Measurements from ENCODE around the gene MAS1L.

Gene MAS1L

GRCh38 chr6:29479560-29479959 lies 8.2 kb downstream of the MAS1L start:
- H3K36me3 ChIP-seq (ENCODE audit: control insufficient read depth in 2 of 2, insufficient read depth in 1 of 2, low read length in 2 of 2): no peaks in the 10 kb centered on the region
- H3K4me3 ChIP-seq (ENCODE audit: low read depth, low read length): no peak overlapping the region
- TF ChIP-seq ZNF292 (tag by site-specific recombination; IDR thresholded peaks at IDR 0.05; ENCODE audit: borderline replicate concordance, low read depth): no peak
- TF ChIP-seq GFI1B (tag by site-specific recombination; IDR thresholded peaks at IDR 0.05): no peak
- no peak for TF ChIP-seq ZSCAN4 (tag by site-specific recombination; IDR thresholded peaks at IDR 0.05)
- TF ChIP-seq ZBTB7A (tag by site-specific recombination; IDR thresholded peaks at IDR 0.05; ENCODE audit: low read depth): no peak
- TF ChIP-seq ZNF121 (tag by site-specific recombination; IDR thresholded peaks at IDR 0.05): no peak
- TF ChIP-seq ZNF350 (tag by site-specific recombination; IDR thresholded peaks at IDR 0.05): no peak
- no peak for TF ChIP-seq YY1 (tag by site-specific recombination; IDR thresholded peaks at IDR 0.05)
- TF ChIP-seq PRDM1 (tag by site-specific recombination; IDR thresholded peaks at IDR 0.05): no peak
- no peak for TF ChIP-seq ZNF660 (tag by site-specific recombination; IDR thresholded peaks at IDR 0.05)
- TF ChIP-seq ZNF114 (tag by site-specific recombination; IDR thresholded peaks at IDR 0.05): no peak
- TF ChIP-seq ZNF692 (tag by site-specific recombination; IDR thresholded peaks at IDR 0.05): no peak
- TF ChIP-seq PRDM4 (tag by site-specific recombination; IDR thresholded peaks at IDR 0.05): no peak
- TF ChIP-seq GLI2 (tag by site-specific recombination; IDR thresholded peaks at IDR 0.05; ENCODE audit: borderline replicate concordance, low read depth): no peak
- no peak for TF ChIP-seq ZNF768 (tag by site-specific recombination; IDR thresholded peaks at IDR 0.05)
- TF ChIP-seq ZNF623 (tag by site-specific recombination; IDR thresholded peaks at IDR 0.05): no peak
- no peak for TF ChIP-seq WT1 (tag by site-specific recombination; IDR thresholded peaks at IDR 0.05)
- TF ChIP-seq ZNF514 (tag by site-specific recombination; IDR thresholded peaks at IDR 0.05): no peak
- no peak overlapping the region for H3K27ac ChIP-seq (ENCODE audit: extremely low read depth, low read depth, low read length)
- ChIA-PET CTCF (interaction anchor here (0.6 kb wide), 1 partner anchor 13 kb away, joined by 4 read pairs; no protein-coding TSS in a partner anchor), POLR2A (no interaction called here)
- no peaks in the 10 kb centered on the region for H3K9me3 ChIP-seq (ENCODE audit: control insufficient read depth, insufficient read depth, low read depth, low read length)
- no peaks in the 10 kb centered on the region for H3K4me1 ChIP-seq (ENCODE audit: control insufficient read depth, insufficient read depth, low read length)

DNA sequence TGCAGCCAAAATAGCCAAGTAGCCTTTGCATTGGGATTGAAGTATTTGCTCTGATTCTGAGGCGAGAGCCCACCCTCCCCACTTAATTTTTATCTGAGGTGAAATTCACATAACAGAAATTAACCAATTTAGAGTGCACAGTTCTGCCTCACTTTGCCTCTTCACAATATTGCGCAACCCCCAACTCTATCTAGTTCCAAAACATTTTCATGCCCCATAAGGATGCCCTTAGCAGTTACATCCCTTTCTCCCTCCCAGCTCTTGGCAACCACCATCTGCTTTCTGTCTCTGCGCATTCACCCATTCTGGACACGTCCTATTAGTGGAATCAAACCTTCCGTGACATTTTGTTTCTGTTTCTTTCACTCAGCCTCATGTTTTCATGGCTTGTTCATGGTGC lies 9.0 kb downstream of the MAS1L start:
- H3K27ac ChIP-seq (ENCODE audit: extremely low read depth, low read depth, low read length): no peak overlapping the region
- no peaks in the 10 kb centered on the region for H3K9me3 ChIP-seq (ENCODE audit: control insufficient read depth, insufficient read depth, low read depth, low read length)
- H3K36me3 ChIP-seq (ENCODE audit: control insufficient read depth in 2 of 2, insufficient read depth in 1 of 2, low read length in 2 of 2): no peaks in the 10 kb centered on the region
- TF ChIP-seq ZNF626 (tag by site-specific recombination; IDR thresholded peaks at IDR 0.05) (no peak), BCL6B (tag by site-specific recombination; IDR thresholded peaks at IDR 0.05) (no peak), ZNF292 (tag by site-specific recombination; IDR thresholded peaks at IDR 0.05; ENCODE audit: borderline replicate concordance, low read depth) (no peak), SALL2 (tag by site-specific recombination; IDR thresholded peaks at IDR 0.05; ENCODE audit: borderline replicate concordance) (no peak), ZSCAN30 (tag by site-specific recombination; IDR thresholded peaks at IDR 0.05) (no peak), HOXC10 (CRISPR knock-in tag; IDR thresholded peaks at IDR 0.05) (no peak), ZNF416 (tag by site-specific recombination; IDR thresholded peaks at IDR 0.05) (no peak), ZNF211 (tag by site-specific recombination; IDR thresholded peaks at IDR 0.05; ENCODE audit: low read depth) (no peak), ZNF529 (tag by site-specific recombination; IDR thresholded peaks at IDR 0.05; ENCODE audit: insufficient replicate concordance) (no peak), ZNF664 (tag by site-specific recombination; IDR thresholded peaks at IDR 0.05) (no peak), ZNF24 (tag by site-specific recombination; IDR thresholded peaks at IDR 0.05) (no peak)
- TF ChIP-seq, protein P1, sequence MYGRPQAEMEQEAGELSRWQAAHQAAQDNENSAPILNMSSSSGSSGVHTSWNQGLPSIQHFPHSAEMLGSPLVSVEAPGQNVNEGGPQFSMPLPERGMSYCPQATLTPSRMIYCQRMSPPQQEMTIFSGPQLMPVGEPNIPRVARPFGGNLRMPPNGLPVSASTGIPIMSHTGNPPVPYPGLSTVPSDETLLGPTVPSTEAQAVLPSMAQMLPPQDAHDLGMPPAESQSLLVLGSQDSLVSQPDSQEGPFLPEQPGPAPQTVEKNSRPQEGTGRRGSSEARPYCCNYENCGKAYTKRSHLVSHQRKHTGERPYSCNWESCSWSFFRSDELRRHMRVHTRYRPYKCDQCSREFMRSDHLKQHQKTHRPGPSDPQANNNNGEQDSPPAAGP (tag by site-specific recombination; IDR thresholded peaks at IDR 0.05): no peak
- TF ChIP-seq, protein P2, sequence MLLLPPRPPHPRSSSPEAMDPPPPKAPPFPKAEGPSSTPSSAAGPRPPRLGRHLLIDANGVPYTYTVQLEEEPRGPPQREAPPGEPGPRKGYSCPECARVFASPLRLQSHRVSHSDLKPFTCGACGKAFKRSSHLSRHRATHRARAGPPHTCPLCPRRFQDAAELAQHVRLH (tag by site-specific recombination; IDR thresholded peaks at IDR 0.05): no peak
- H3K4me3 ChIP-seq (ENCODE audit: low read depth, low read length): no peak overlapping the region
- CTCF ChIA-PET: interaction anchor here (0.6 kb wide), 1 partner anchor 12 kb away, joined by 4 read pairs; no protein-coding TSS in a partner anchor
- POLR2A ChIA-PET: no interaction called here
- H3K4me1 ChIP-seq (ENCODE audit: control insufficient read depth, insufficient read depth, low read length): no peaks in the 10 kb centered on the region
